Activated CD4-positive, alpha-beta T cell treated with anti-CD3 and anti-CD28 coated beads for 24 hours (primary cell): ENCODE data around the gene MESP2.
A peak's percentile ranks its signal among the peaks of the same experiment; 100 is the strongest.

Experiments
- DNase-seq, 2 donors: peaks; one replicate each; pipeline ENCODE4 v3.0.0-alpha.2; 2020; ENCODE audit warnings: low read depth in 2 of 2

The MESP2 gene

GRCh38 chr15:89776274-89777072 is at the start of gene MESP2:
MESP2 (plus strand) TSS chr15:89776332; CDS start chr15:89776358, 26 bp downstream.
- peak in 1 of 2 donors; percentile 40 for DNase-seq

- no peak for DNase-seq
Measured at GRCh38 chr15:89728254-89728653, 47.9 kb upstream of the MESP2 start.

GRCh38 chr15:89731275-89731674 is 44.9 kb upstream of the MESP2 start:
- no peak for DNase-seq

- no peak for DNase-seq
Measured at GRCh38 chr15:89732451-89733172, 43.5 kb upstream of the MESP2 start.

GRCh38 chr15:89735773-89736172 is 40.4 kb upstream of the MESP2 start:
- no peak for DNase-seq

- DNase-seq, result peak in 1 of 2 donors; percentile 59
Measured at GRCh38 chr15:89740137-89740536, 36.0 kb upstream of the MESP2 start.

GRCh38 chr15:89743011-89743410 is 33.1 kb upstream of the MESP2 start:
- no peak for DNase-seq

- DNase-seq, result no peak
Measured at GRCh38 chr15:89743594-89743993, 32.5 kb upstream of the MESP2 start.

GRCh38 chr15:89745131-89745530 is 31.0 kb upstream of the MESP2 start:
- no peak for DNase-seq

GRCh38 chr15:89745768-89746167 is 30.4 kb upstream of the MESP2 start:
- DNase-seq, result no peak

GRCh38 chr15:89746386-89746780 is 29.7 kb upstream of the MESP2 start:
- no peak for DNase-seq

GRCh38 chr15:89747708-89748682 is 28.1 kb upstream of the MESP2 start:
- no peak for DNase-seq

GRCh38 chr15:89749054-89749453 is 27.1 kb upstream of the MESP2 start:
- no peak for DNase-seq

- no peak for DNase-seq
Measured at GRCh38 chr15:89749526-89749925, 26.6 kb upstream of the MESP2 start.

- DNase-seq, result no peak
Measured at GRCh38 chr15:89749951-89750559, 26.1 kb upstream of the MESP2 start.

- DNase-seq, result peak; percentile 71 to 77
Measured at GRCh38 chr15:89750560-89751542, 25.3 kb upstream of the MESP2 start, which contains the start of gene MESP1. MESP1 (minus strand) TSS chr15:89751249; CDS start chr15:89751231, 18 bp downstream.

GRCh38 chr15:89751748-89752147 is 24.4 kb upstream of the MESP2 start:
- DNase-seq, result no peak

GRCh38 chr15:89753855-89754254 is 22.3 kb upstream of the MESP2 start:
- DNase-seq, result no peak

- DNase-seq, result no peak
Measured at GRCh38 chr15:89754361-89755154, 21.6 kb upstream of the MESP2 start.
